Pancreas (tissue), 10 donors: ENCODE measurements around the gene RBM38. TPM values are rescaled to one million over a fixed set of nuclear protein-coding genes. Genes with fewer than 3 reads are reported as not detected.
A peak's percentile ranks its signal among the peaks of the same experiment; 100 is the strongest.

Source experiments
- ATAC-seq, 4 donors: fragments of 200-7000 bp; cut with Tn5 transposase; one replicate each; pipeline versions ENCODE4 v1.8.0 to v1.9.1; 2020; ENCODE audit warnings: mild to moderate bottlenecking in 4 of 4, moderate library complexity in 4 of 4
- DNase-seq, 6 donors: peaks; one replicate each; pipeline ENCODE4 v3.0.0-alpha.2; 2020
- FAIRE-seq: peaks from 2 replicates; lab custom pipeline; 2012; peaks lifted over from hg19 to GRCh38; lab: Jason Lieb, UNC
- H3K27ac ChIP-seq, 4 donors: fragments of 200-600 bp; sonication (generic); 1 replicate in 3 of 4; 2 replicates in 1 of 4; pipeline versions ENCODE4 v1.5.0 to v1.8.0; 2020
- H3K27me3 ChIP-seq, 4 donors: fragments of 200-600 bp; one replicate each; pipeline ENCODE4 v1.8.0; 2021
- H3K36me3 ChIP-seq, 3 donors: fragments of 200-600 bp; sonication (generic) in 1 of 3; one replicate each; pipeline versions ENCODE4 v1.5.0 to v1.8.0; 2020 to 2021
- H3K4me1 ChIP-seq, 3 donors: fragments of 200-600 bp; one replicate each; pipeline ENCODE4 v1.8.0; 2021
- H3K4me3 ChIP-seq, 4 donors: fragments of 200-600 bp; sonication (generic) in 2 of 4; one replicate each; pipeline versions ENCODE4 v1.5.0 to v1.8.0; 2020 to 2021
- H3K9me3 ChIP-seq, 4 donors: fragments of 200-600 bp; one replicate each; pipeline ENCODE4 v1.8.0; 2021
- CTCF ChIP-seq, 4 donors: fragments of 200-600 bp; sonication (generic) in 3 of 4; IDR thresholded peaks; one replicate each; pipeline versions ENCODE4 v1.5.0 to v1.8.0; 2021; ENCODE audit warnings: antibody characterized with exemption in 4 of 4
- WGBS, 2 donors: extraction: QIAGEN DNeasy Blood & Tissue Kit; methylation state at CpG; one replicate each; pipeline ENCODE4 v1.1.7; 2013; 5-methylcytosine and 5-hydroxymethylcytosine counted together
- intact Hi-C, 3 donors: fragments of 100-400 bp; cut with DNase I; formaldehyde crosslinking; loops; one replicate each; pipeline versions ENCODE4 v1.11.1 to v1.14.2; 2022
- polyA plus RNA-seq, 2 donors: library from polyadenylated mRNA; stranded (reverse); fragments of 200-250 nt; gene quantifications; one replicate each; pipeline ENCODE4 v1.2.3, GENCODE V29; 2013
- total RNA-seq, 6 donors: library from RNA; stranded (reverse); fragmentation: NEBNext Ultra II Directional in 4 of 6; extraction: Animal tissue kit (Norgen Biotek cat#: 25700) in 4 of 6; gene quantifications; one replicate each; pipeline versions ENCODE4 v1.2.1 to v1.2.4, GENCODE V29; 2021 to 2023
- donor health status: healthy with polysubstance abuse.
- donor health status: DM: no; HTN: no; CAD: no; lungs with moderate emphysema.
- donor health status: DM: no; HTN: no; CAD: no.
- donor health status: control.
- donor health status: control.
- donor health status: Bipolar disorder and iron deficiency.
- donor health status: DM: yes; HTN: yes; CAD: no.
- donor health status: DM: no; HTN: no; CAD: no.
- donor health status: DM: no; HTN: no; CAD: no.
- donor health status: DM: yes; HTN: yes; CAD: no.

RBM38 gene
- total and polyA plus RNA-seq, 8 donors = 3.9 to 13.1 (median 6.2) TPM

- H3K36me3 ChIP-seq = no peaks in the 10 kb centered on the region
- intact Hi-C loops = no loop called here
- peaks cover 25 to 31% (median 26%) of the 10 kb centered on the region in 3 donors for H3K4me1 ChIP-seq
- no peaks in the 10 kb centered on the region for H3K9me3 ChIP-seq
- peak overlapping the region; percentile 73 to 81 (median 79) for H3K27ac ChIP-seq
- FAIRE-seq (no peak), DNase-seq (peak in 1 of 6 donors; percentile 36), ATAC-seq (no peak)
- H3K27me3 ChIP-seq = no peaks in the 10 kb centered on the region
- TF ChIP-seq CTCF (IDR thresholded peaks at IDR 0.05) = no peak
- WGBS, 2 donors = 89 to 96% methylated on average over 7 of the region's 7 CpGs
- H3K4me3 ChIP-seq = no peak overlapping the region
These were observed 48.8 kb downstream of the RBM38 start for GRCh38 chr20:57439993-57440392.

GRCh38 chr20:57440678-57441509 lies 49.7 kb downstream of the RBM38 start:
- DNase-seq = peak; percentile 77 to 95 (median 82)
- no peak for TF ChIP-seq CTCF (IDR thresholded peaks at IDR 0.05)
- peak; percentile 80 to 88 (median 82) for ATAC-seq
- no peaks in the 10 kb centered on the region for H3K36me3 ChIP-seq
- intact Hi-C loops = no loop called here
- peak overlapping the region; percentile 73 to 81 (median 79) for H3K27ac ChIP-seq
- 16 to 35% methylated on average over 29 to 33 of the region's 33 CpGs for WGBS, 2 donors
- no peak for FAIRE-seq
- no peak overlapping the region for H3K4me3 ChIP-seq
- H3K27me3 ChIP-seq = no peaks in the 10 kb centered on the region
- no peaks in the 10 kb centered on the region for H3K9me3 ChIP-seq
- peaks cover 24 to 31% (median 26%) of the 10 kb centered on the region in 3 donors for H3K4me1 ChIP-seq

- WGBS, 2 donors = 65 to 77% methylated on average over 16 of the region's 16 CpGs
- no peak for FAIRE-seq
These were observed 50.4 kb downstream of the RBM38 start for GRCh38 chr20:57441510-57442154.

GRCh38 chr20:57442158-57442887 lies 51.1 kb downstream of the RBM38 start:
- H3K4me3 ChIP-seq = no peak overlapping the region
- H3K27me3 ChIP-seq = no peaks in the 10 kb centered on the region
- H3K36me3 ChIP-seq = no peaks in the 10 kb centered on the region
- FAIRE-seq (no peak), ATAC-seq (no peak), DNase-seq (peak in 1 of 6 donors; percentile 57)
- TF ChIP-seq CTCF (IDR thresholded peaks at IDR 0.05) = no peak
- H3K27ac ChIP-seq = peak overlapping the region in 3 of 4 donors; percentile 18 to 73 (median 23)
- peaks cover 22 to 31% (median 26%) of the 10 kb centered on the region in 3 donors for H3K4me1 ChIP-seq
- H3K9me3 ChIP-seq = no peaks in the 10 kb centered on the region
- WGBS, 2 donors = 76 to 78% methylated on average over 17 of the region's 17 CpGs
- intact Hi-C loops = no loop called here

More at GRCh38 chr20:57441510-57442154, 50.4 kb downstream of the RBM38 start:
- no peaks in the 10 kb centered on the region for H3K27me3 ChIP-seq
- no peak for ATAC-seq
- H3K4me1 ChIP-seq = peaks cover 22 to 31% (median 26%) of the 10 kb centered on the region in 3 donors
- no peak overlapping the region for H3K4me3 ChIP-seq
- no peak for TF ChIP-seq CTCF (IDR thresholded peaks at IDR 0.05)
- no peaks in the 10 kb centered on the region for H3K36me3 ChIP-seq
- peak overlapping the region; percentile 73 to 81 (median 79) for H3K27ac ChIP-seq
- intact Hi-C loops = no loop called here
- no peaks in the 10 kb centered on the region for H3K9me3 ChIP-seq
- peak in 1 of 6 donors; percentile 79 for DNase-seq
